WTC11 (cell line): ENCODE measurements around the gene DMGDH. TPM values are rescaled to one million over a fixed set of nuclear protein-coding genes. Genes with fewer than 3 reads are reported as not detected.

ENCODE experiments used
- ATAC-seq: fragments of 200-7000 bp; cut with Tn5 transposase; 2 replicates; pipeline ENCODE4 v1.10.0; 2021; ENCODE audit warnings: mild to moderate bottlenecking, moderate library complexity
- CTCF ChIA-PET: fragments of 300-600 bp; sonication (Branson Sonifier 250); formaldehyde crosslinking; loops from one replicate; lab custom pipeline; 2021; ENCODE audit warnings: antibody characterized with exemption; lab: Charles Lee
- POLR2A ChIA-PET: fragments of 350-600 bp; sonication (Branson Sonifier 250); formaldehyde crosslinking; loops from one replicate; lab custom pipeline; 2021; ENCODE audit warnings: antibody characterized with exemption; lab: Charles Lee
- DNase-seq: peaks from one replicate; pipeline ENCODE4 v3.0.0; 2021; ENCODE audit warnings: low spot score
- H3K27ac Mint-ChIP-seq: 2 replicates; pipeline ENCODE4 v1.8.0; 2021; ENCODE audit warnings: mixed read lengths
- H3K27me3 Mint-ChIP-seq: 2 replicates; pipeline ENCODE4 v1.8.0; 2021; ENCODE audit warnings: low read depth, mild to moderate bottlenecking, moderate library complexity, mixed read lengths
- H3K36me3 Mint-ChIP-seq: 2 replicates; pipeline ENCODE4 v1.8.0; 2021; ENCODE audit warnings: mixed read lengths
- H3K4me1 Mint-ChIP-seq: 2 replicates; pipeline ENCODE4 v1.8.0; 2022; ENCODE audit warnings: mixed read lengths
- H3K4me3 Mint-ChIP-seq: 2 replicates; pipeline ENCODE4 v1.8.0; 2021; ENCODE audit warnings: mild to moderate bottlenecking, moderate library complexity, mixed read lengths
- H3K9me3 Mint-ChIP-seq: 2 replicates; pipeline ENCODE4 v1.8.0; 2021; ENCODE audit warnings: mixed read lengths
- AFF4 ChIP-seq: sonication (generic); formaldehyde crosslinking; IDR thresholded peaks from 2 replicates; pipeline ENCODE4 v1.8.1; 2023; ENCODE audit warnings: mild to moderate bottlenecking, missing genetic modification reagents, borderline replicate concordance
- ARID4B ChIP-seq: sonication (generic); formaldehyde crosslinking; IDR thresholded peaks from 2 replicates; pipeline ENCODE4 v1.8.0; 2023; ENCODE audit warnings: missing genetic modification reagents, mild to moderate bottlenecking, borderline replicate concordance
- ATF6 ChIP-seq: sonication (generic); formaldehyde crosslinking; IDR thresholded peaks from 2 replicates; pipeline ENCODE4 v1.8.1; 2023; ENCODE audit warnings: mild to moderate bottlenecking, missing genetic modification reagents
- CBFB ChIP-seq: sonication (generic); formaldehyde crosslinking; IDR thresholded peaks from 2 replicates; pipeline ENCODE4 v1.8.1; 2022; ENCODE audit warnings: mild to moderate bottlenecking, low read depth, missing genetic modification reagents
- E2F5 ChIP-seq: sonication (generic); formaldehyde crosslinking; IDR thresholded peaks from 2 replicates; pipeline ENCODE4 v1.8.1; 2022; ENCODE audit warnings: mild to moderate bottlenecking, moderate library complexity, missing genetic modification reagents
- FOXK1 ChIP-seq: sonication (generic); formaldehyde crosslinking; IDR thresholded peaks from 2 replicates; pipeline ENCODE4 v1.8.0; 2022; ENCODE audit warnings: mild to moderate bottlenecking, moderate library complexity, missing genetic modification reagents
- FOXP1 ChIP-seq: sonication (generic); formaldehyde crosslinking; IDR thresholded peaks from 2 replicates; pipeline ENCODE4 v1.8.0; 2022; ENCODE audit warnings: missing genetic modification reagents, mild to moderate bottlenecking, moderate library complexity, borderline replicate concordance
- FOXP4 ChIP-seq: sonication (generic); formaldehyde crosslinking; IDR thresholded peaks from 2 replicates; pipeline ENCODE4 v1.8.0; 2022; ENCODE audit warnings: mild to moderate bottlenecking, missing genetic modification reagents
- GABPB1 ChIP-seq: sonication (generic); formaldehyde crosslinking; IDR thresholded peaks from 2 replicates; pipeline ENCODE4 v1.8.1; 2023; ENCODE audit warnings: mild to moderate bottlenecking, missing genetic modification reagents
- HMGA2 ChIP-seq: fragments of 250-450 bp; sonication (Bioruptor Pico); IDR thresholded peaks from 2 replicates; pipeline ENCODE4 v1.4.0; 2021; ENCODE audit warnings: mild to moderate bottlenecking, moderate library complexity
- MLX ChIP-seq: sonication (generic); formaldehyde crosslinking; IDR thresholded peaks from 2 replicates; pipeline ENCODE4 v1.8.1; 2023; ENCODE audit warnings: mild to moderate bottlenecking, missing genetic modification reagents, moderate library complexity
- NFE2L1 ChIP-seq: sonication (generic); formaldehyde crosslinking; IDR thresholded peaks from 2 replicates; pipeline ENCODE4 v1.8.1; 2023; ENCODE audit warnings: missing genetic modification reagents
- SOX15 ChIP-seq: fragments of 250-450 bp; sonication (Bioruptor Pico); IDR thresholded peaks from 2 replicates; pipeline ENCODE4 v1.9.0; 2021; ENCODE audit warnings: mild to moderate bottlenecking
- USF1 ChIP-seq: sonication (generic); formaldehyde crosslinking; IDR thresholded peaks from 2 replicates; pipeline ENCODE4 v1.8.0; 2022; ENCODE audit warnings: mild to moderate bottlenecking, missing genetic modification reagents
- ZBTB21 ChIP-seq: sonication (generic); formaldehyde crosslinking; IDR thresholded peaks from 2 replicates; pipeline ENCODE4 v1.8.1; 2023; ENCODE audit warnings: mild to moderate bottlenecking, missing genetic modification reagents, borderline replicate concordance
- ZNF423 ChIP-seq: fragments of 250-450 bp; sonication (Bioruptor Pico); IDR thresholded peaks from 2 replicates; pipeline ENCODE4 v2.1.2; 2022; ENCODE audit warnings: mild to moderate bottlenecking, moderate library complexity
- ZNF532 ChIP-seq: fragments of 250-450 bp; sonication (Bioruptor Pico); IDR thresholded peaks from 2 replicates; pipeline ENCODE4 v1.9.0; 2021; ENCODE audit warnings: mild to moderate bottlenecking, borderline replicate concordance
- total RNA-seq: library from RNA; stranded (reverse); gene quantifications from 3 replicates; pipeline ENCODE4 v1.2.3, GENCODE V29; 2021

Gene DMGDH
- total RNA-seq, 1 experiment from 2014 or later, result 0.35 TPM

- TF ChIP-seq ZNF423 (no peak), GABPB1 (CRISPR knock-in tag) (no peak), FOXP1 (CRISPR knock-in tag) (no peak)
These were observed 64.3 kb downstream of the DMGDH start (continued) for GRCh38 chr5:79005151-79005550.

- Mint-ChIP-seq H3K27me3 (no peaks in the 10 kb centered on the region), H3K4me1 (no peaks in the 10 kb centered on the region), H3K4me3 (no peak overlapping the region), H3K27ac (no peak overlapping the region), H3K36me3 (no peaks in the 10 kb centered on the region), H3K9me3 (no peaks in the 10 kb centered on the region)
- DNase-seq (no peak), ATAC-seq (no peak)
- CTCF ChIA-PET, result no interaction called here
- POLR2A ChIA-PET, result no interaction called here
- no peak for TF ChIP-seq ZBTB21
- TF ChIP-seq AFF4 (CRISPR knock-in tag), result no peak
- no peak for TF ChIP-seq SOX15 (CRISPR knock-in tag)
- no peak for TF ChIP-seq ZNF532 (CRISPR knock-in tag)
- no peak for TF ChIP-seq NFE2L1 (CRISPR knock-in tag)
- TF ChIP-seq HMGA2, result no peak
- TF ChIP-seq FOXK1 (CRISPR knock-in tag), result no peak
- TF ChIP-seq ATF6 (CRISPR knock-in tag), result no peak
- no peak for TF ChIP-seq USF1 (CRISPR knock-in tag)
- no peak for TF ChIP-seq MLX (CRISPR knock-in tag)
- no peak for TF ChIP-seq ARID4B
- TF ChIP-seq FOXP4 (CRISPR knock-in tag), result no peak
- TF ChIP-seq E2F5 (CRISPR knock-in tag), result no peak
- no peak for TF ChIP-seq CBFB
These were observed 67.1 kb downstream of the DMGDH start for GRCh38 chr5:79002374-79002773.
